Ovary (tissue), 9 donors: ENCODE data around the gene SERTM1. TPM values are rescaled to one million over a fixed set of nuclear protein-coding genes. Genes with fewer than 3 reads are reported as not detected.

Experiments
- DNase-seq, 5 donors: peaks; one replicate each; pipeline ENCODE4 v3.0.0-alpha.2; 2019 to 2020
- H3K27ac ChIP-seq, 2 donors: fragments of 200-600 bp; one replicate each; pipeline versions ENCODE4 v1.5.1 to v1.8.0; 2019 to 2022
- H3K27me3 ChIP-seq: fragments of 200-600 bp; one replicate; pipeline ENCODE4 v1.8.0; 2022
- H3K36me3 ChIP-seq: fragments of 200-600 bp; sonication (generic); one replicate; pipeline ENCODE4 v1.5.1; 2019
- H3K4me1 ChIP-seq: one replicate; pipeline ENCODE4 v1.8.1; 2013; ENCODE audit warnings: mild to moderate bottlenecking, moderate library complexity; ENCODE audit not compliant: insufficient read depth
- H3K4me3 ChIP-seq: fragments of 200-600 bp; sonication (generic); one replicate; pipeline ENCODE4 v1.5.1; 2017
- H3K9me3 ChIP-seq, 2 donors: fragments of 200-600 bp in 1 of 2; sonication (generic) in 1 of 2; one replicate each; pipeline versions ENCODE4 v1.5.1 to v1.8.1; 2013 to 2019; ENCODE audit warnings: mild to moderate bottlenecking in 1 of 2, moderate library complexity in 1 of 2
- EP300 ChIP-seq: sonication (generic); formaldehyde crosslinking; IDR thresholded peaks from one replicate; pipeline ENCODE4 v1.6.1; 2017; ENCODE audit warnings: antibody characterized with exemption
- POLR2A ChIP-seq: fragments of 450-650 bp; IDR thresholded peaks from one replicate; pipeline ENCODE4 v1.6.1; 2017; ENCODE audit warnings: antibody characterized with exemption, mild to moderate bottlenecking, moderate library complexity
- WGBS, 3 donors: extraction: QIAGEN DNeasy Blood & Tissue Kit in 1 of 3; methylation state at CpG; one replicate each; pipeline versions ENCODE4 v1.1.5 to v1.1.7; 2013 to 2017; 5-methylcytosine and 5-hydroxymethylcytosine counted together
- intact Hi-C, 4 donors: fragments of 100-400 bp; cut with DNase I; formaldehyde crosslinking; loops; one replicate each; pipeline versions ENCODE4 v1.11.0 to v1.15.1; 2022 to 2023
- polyA plus RNA-seq, 2 donors: library from polyadenylated mRNA; stranded (reverse); fragments of 200-250 nt in 1 of 2; fragments of 350-450 nt in 1 of 2; fragmentation: Illumina TruSeq in 1 of 2; extraction: RNeasy Lipid Tissue Mini Kit (QIAGEN cat#74804) in 1 of 2; gene quantifications; one replicate each; pipeline ENCODE4 v1.2.3, GENCODE V29; 2013 to 2014
- total RNA-seq, 7 donors: library from RNA; depleted of rRNA in 2 of 7; stranded (reverse); fragments of >200 nt in 2 of 7; fragmentation: NEBNext Ultra II Directional in 3 of 7; extraction: Animal tissue kit (Norgen Biotek cat#: 25700) in 3 of 7; gene quantifications; one replicate each; pipeline versions ENCODE4 v1.1.0 to v1.2.4, GENCODE V29; 2016 to 2023
- TF ChIP-seq, protein P1 (sequence below), 3 donors: fragments of 450-650 bp in 2 of 3; fragments of 200-600 bp in 1 of 3; IDR thresholded peaks; one replicate each; pipeline versions ENCODE4 v1.5.1 to v1.8.0; 2016 to 2022; ENCODE audit warnings: antibody characterized with exemption in 3 of 3, mild to moderate bottlenecking in 1 of 3
- donor health status: DM: no; HTN: no; CAD: no; lungs with moderate emphysema.
- donor health status: DM: no; HTN: no; CAD: no.
- donor health status: Bipolar disorder and iron deficiency.
- donor health status: DM: yes; HTN: yes; CAD: no.
- donor health status: DM: no; HTN: no; CAD: no.
- donor health status: DM: yes; HTN: yes; CAD: no.

SERTM1 gene
- total and polyA plus RNA-seq, 9 donors = 0.68 to 65.1 (median 3.3) TPM

- WGBS, 3 donors = 29 to 49% (median 36%) methylated on average over 9 of the region's 9 CpGs
- no peak for DNase-seq
- no peak overlapping the region for H3K4me3 ChIP-seq
- no peaks in the 10 kb centered on the region for H3K4me1 ChIP-seq
- H3K36me3 ChIP-seq = no peaks in the 10 kb centered on the region
- H3K27ac ChIP-seq = no peak overlapping the region
- H3K9me3 ChIP-seq = no peaks in the 10 kb centered on the region
- no peak for TF ChIP-seq POLR2A
- TF ChIP-seq, protein P1, sequence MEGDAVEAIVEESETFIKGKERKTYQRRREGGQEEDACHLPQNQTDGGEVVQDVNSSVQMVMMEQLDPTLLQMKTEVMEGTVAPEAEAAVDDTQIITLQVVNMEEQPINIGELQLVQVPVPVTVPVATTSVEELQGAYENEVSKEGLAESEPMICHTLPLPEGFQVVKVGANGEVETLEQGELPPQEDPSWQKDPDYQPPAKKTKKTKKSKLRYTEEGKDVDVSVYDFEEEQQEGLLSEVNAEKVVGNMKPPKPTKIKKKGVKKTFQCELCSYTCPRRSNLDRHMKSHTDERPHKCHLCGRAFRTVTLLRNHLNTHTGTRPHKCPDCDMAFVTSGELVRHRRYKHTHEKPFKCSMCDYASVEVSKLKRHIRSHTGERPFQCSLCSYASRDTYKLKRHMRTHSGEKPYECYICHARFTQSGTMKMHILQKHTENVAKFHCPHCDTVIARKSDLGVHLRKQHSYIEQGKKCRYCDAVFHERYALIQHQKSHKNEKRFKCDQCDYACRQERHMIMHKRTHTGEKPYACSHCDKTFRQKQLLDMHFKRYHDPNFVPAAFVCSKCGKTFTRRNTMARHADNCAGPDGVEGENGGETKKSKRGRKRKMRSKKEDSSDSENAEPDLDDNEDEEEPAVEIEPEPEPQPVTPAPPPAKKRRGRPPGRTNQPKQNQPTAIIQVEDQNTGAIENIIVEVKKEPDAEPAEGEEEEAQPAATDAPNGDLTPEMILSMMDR (IDR thresholded peaks at IDR 0.05) = no peak
- TF ChIP-seq EP300 = no peak
- intact Hi-C loops = no loop called here
- no peaks in the 10 kb centered on the region for H3K27me3 ChIP-seq
These were observed 22.7 kb downstream of the SERTM1 start for GRCh38 chr13:36696410-36697010.

- DNase-seq = no peak
- no peaks in the 10 kb centered on the region for H3K27me3 ChIP-seq
- H3K9me3 ChIP-seq = no peaks in the 10 kb centered on the region
- TF ChIP-seq EP300 (no peak), POLR2A (no peak)
- TF ChIP-seq, protein P1 (IDR thresholded peaks at IDR 0.05) = no peak
- 73 to 76% (median 73%) methylated on average over 5 of the region's 5 CpGs for WGBS, 3 donors
- no peaks in the 10 kb centered on the region for H3K36me3 ChIP-seq
- intact Hi-C loops = no loop called here
- H3K27ac ChIP-seq = no peak overlapping the region
- no peak overlapping the region for H3K4me3 ChIP-seq
- H3K4me1 ChIP-seq = no peaks in the 10 kb centered on the region
These were observed 26.4 kb downstream of the SERTM1 start for GRCh38 chr13:36700170-36700569.

DNA sequence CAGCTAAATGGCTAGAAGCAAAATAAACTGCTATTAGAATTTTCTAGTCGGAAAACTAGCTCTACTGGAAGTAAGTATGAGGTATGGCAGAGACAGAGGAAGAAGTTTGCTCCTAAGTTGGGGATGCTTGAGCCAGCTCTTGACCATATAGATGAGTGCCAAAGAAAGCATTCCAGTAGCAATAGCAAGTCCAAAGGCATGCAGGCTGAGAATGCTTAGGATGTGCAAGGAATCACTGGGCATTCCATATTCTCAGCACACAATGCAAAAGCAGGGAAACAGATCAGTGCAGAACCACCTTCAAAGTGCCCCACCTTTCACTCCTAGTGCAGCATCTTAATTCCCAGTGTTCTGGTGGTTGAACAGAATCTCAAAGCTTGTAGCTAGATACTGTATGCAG, 32.9 kb downstream of the SERTM1 start:
- WGBS, 3 donors = 47 to 75% (median 57%) methylated on average over 1 of the region's 1 CpG
- H3K4me3 ChIP-seq = no peak overlapping the region
- intact Hi-C loops = no loop called here

DNA sequence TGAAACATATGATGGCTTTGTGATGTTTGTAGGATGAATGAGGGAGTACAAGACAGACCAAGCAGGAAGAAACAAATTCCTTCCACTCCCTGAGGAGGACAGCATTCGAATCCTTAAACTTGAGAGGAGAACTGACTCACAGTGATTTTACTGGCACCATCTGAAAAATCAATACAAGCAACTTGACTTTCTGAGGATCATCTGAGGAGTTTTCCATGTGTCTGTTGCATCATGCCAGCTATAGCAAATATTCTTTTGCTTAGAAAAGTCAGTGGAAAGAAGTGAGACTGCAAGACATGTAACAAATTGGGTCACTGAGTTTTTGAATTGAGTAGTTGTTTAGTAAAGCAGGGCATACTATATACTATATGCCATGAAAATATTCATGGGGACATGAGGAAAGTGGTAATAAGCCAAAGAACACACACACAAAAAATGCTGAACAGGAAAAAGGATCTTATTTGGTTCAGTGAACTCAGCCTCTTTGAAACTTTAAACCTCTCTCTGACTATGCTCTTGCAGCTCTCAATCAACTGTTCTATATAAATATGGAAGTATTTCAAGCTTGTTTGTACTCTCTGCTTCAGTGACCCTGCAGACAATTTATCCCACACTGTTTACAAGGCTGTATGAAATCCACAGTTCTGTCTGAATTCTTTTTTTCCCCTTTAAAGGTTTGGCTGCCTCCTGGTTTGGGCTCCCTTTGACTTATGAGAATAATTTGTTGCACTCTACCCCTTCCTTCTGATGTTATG, 35.5 kb downstream of the SERTM1 start:
- Histone ChIP-seq H3K27ac (no peak overlapping the region), H3K4me1 (no peaks in the 10 kb centered on the region), H3K9me3 (no peaks in the 10 kb centered on the region), H3K4me3 (no peak overlapping the region), H3K36me3 (no peaks in the 10 kb centered on the region), H3K27me3 (no peaks in the 10 kb centered on the region)
- no peak for DNase-seq
- TF ChIP-seq POLR2A = no peak
- no peak for TF ChIP-seq EP300
- TF ChIP-seq, protein P1 (IDR thresholded peaks at IDR 0.05) = no peak
- intact Hi-C loops = no loop called here
- WGBS, 3 donors = 72 to 80% (median 75%) methylated on average over 1 of the region's 1 CpG

More for the DNA sequence above, 32.9 kb downstream of the SERTM1 start:
- Histone ChIP-seq H3K9me3 (no peaks in the 10 kb centered on the region), H3K4me1 (no peaks in the 10 kb centered on the region), H3K27ac (no peak overlapping the region), H3K27me3 (no peaks in the 10 kb centered on the region), H3K36me3 (no peaks in the 10 kb centered on the region)
- TF ChIP-seq EP300 (no peak), POLR2A (no peak)
- TF ChIP-seq, protein P1 (IDR thresholded peaks at IDR 0.05) = no peak
- DNase-seq = no peak
